NCI-H748 (cell line): ENCODE data around the gene CD79A.

Experiments used
- DNase-seq: peaks from one replicate; lab custom pipeline; 2025; ENCODE audit not compliant: unreplicated experiment; lab: John Stamatoyannopoulos, UW

CD79A gene

GRCh38 chr19:41876847-41877832 lies at the start of gene CD79A:
Gene CD79A (plus strand): TSS chr19:41877279. CDS start chr19:41877305, 26 bp downstream.
- no peak for DNase-seq

- no peak for DNase-seq
These were observed 38.9 kb upstream of the CD79A start for GRCh38 chr19:41837981-41838708.

GRCh38 chr19:41839211-41839610 lies 37.9 kb upstream of the CD79A start:
- no peak for DNase-seq

GRCh38 chr19:41843371-41843770 lies 33.7 kb upstream of the CD79A start:
- DNase-seq: no peak

GRCh38 chr19:41844601-41845000 lies 32.5 kb upstream of the CD79A start, which contains the start of gene LYPD4:
Gene LYPD4 (minus strand): TSS chr19:41844683. CDS start chr19:41839285, 5,398 bp downstream.
- DNase-seq: no peak

GRCh38 chr19:41845001-41845050 lies 32.3 kb upstream of the CD79A start, which contains the start of gene DMRTC2:
Gene DMRTC2 (plus strand): TSS chr19:41845042. CDS start chr19:41847429, 2,387 bp downstream.
- no peak for DNase-seq

GRCh38 chr19:41845051-41845590 lies 32.0 kb upstream of the CD79A start:
- DNase-seq: no peak

GRCh38 chr19:41847351-41848105 lies 29.6 kb upstream of the CD79A start:
- no peak for DNase-seq

GRCh38 chr19:41848666-41849065 lies 28.4 kb upstream of the CD79A start:
- DNase-seq: no peak

GRCh38 chr19:41849067-41849466 lies 28.0 kb upstream of the CD79A start:
- no peak for DNase-seq

GRCh38 chr19:41850381-41850780 lies 26.7 kb upstream of the CD79A start:
- no peak for DNase-seq

GRCh38 chr19:41851456-41851855 lies 25.6 kb upstream of the CD79A start:
- no peak for DNase-seq

- no peak for DNase-seq
These were observed 23.7 kb upstream of the CD79A start for GRCh38 chr19:41853344-41853743.

- DNase-seq: no peak
These were observed 23.3 kb upstream of the CD79A start for GRCh38 chr19:41853768-41854167.

- no peak for DNase-seq
These were observed 17.9 kb upstream of the CD79A start for GRCh38 chr19:41859213-41859617.

- DNase-seq: peak; percentile 99
These were observed 17.3 kb upstream of the CD79A start, which contains the start of gene RPS19 for GRCh38 chr19:41859618-41860418. Gene RPS19 (plus strand): TSS chr19:41860255. CDS start chr19:41860775, 520 bp downstream.

GRCh38 chr19:41860419-41861115 lies 16.5 kb upstream of the CD79A start:
- DNase-seq: peak; percentile 44

GRCh38 chr19:41861116-41861768 lies 15.8 kb upstream of the CD79A start:
- no peak for DNase-seq

- DNase-seq: no peak
These were observed 15.2 kb upstream of the CD79A start for GRCh38 chr19:41861846-41862245.
